Measurements from ENCODE around the gene SYNC. TPM values are rescaled to one million over a fixed set of nuclear protein-coding genes. Genes with fewer than 3 reads are reported as not detected.
A peak's percentile ranks its signal among the peaks of the same experiment; 100 is the strongest.

The SYNC gene
- total and polyA plus RNA-seq, 9 of the 15 experiments (the other 6 are each of a cell fraction or from before 2014, with no cell fraction given) = 0.49 to 1.1 (median 0.87) TPM

GRCh38 chr1:32716312-32717148, 14.0 kb upstream of the SYNC start (continued):
- TF ChIP-seq ZNF609 (CRISPR knock-in tag; IDR thresholded peaks at IDR 0.05; ENCODE audit: borderline replicate concordance) = 0 out of 2 replicates have a peak, but pooled peaks have one; percentile 57
- TF ChIP-seq, protein P1, sequence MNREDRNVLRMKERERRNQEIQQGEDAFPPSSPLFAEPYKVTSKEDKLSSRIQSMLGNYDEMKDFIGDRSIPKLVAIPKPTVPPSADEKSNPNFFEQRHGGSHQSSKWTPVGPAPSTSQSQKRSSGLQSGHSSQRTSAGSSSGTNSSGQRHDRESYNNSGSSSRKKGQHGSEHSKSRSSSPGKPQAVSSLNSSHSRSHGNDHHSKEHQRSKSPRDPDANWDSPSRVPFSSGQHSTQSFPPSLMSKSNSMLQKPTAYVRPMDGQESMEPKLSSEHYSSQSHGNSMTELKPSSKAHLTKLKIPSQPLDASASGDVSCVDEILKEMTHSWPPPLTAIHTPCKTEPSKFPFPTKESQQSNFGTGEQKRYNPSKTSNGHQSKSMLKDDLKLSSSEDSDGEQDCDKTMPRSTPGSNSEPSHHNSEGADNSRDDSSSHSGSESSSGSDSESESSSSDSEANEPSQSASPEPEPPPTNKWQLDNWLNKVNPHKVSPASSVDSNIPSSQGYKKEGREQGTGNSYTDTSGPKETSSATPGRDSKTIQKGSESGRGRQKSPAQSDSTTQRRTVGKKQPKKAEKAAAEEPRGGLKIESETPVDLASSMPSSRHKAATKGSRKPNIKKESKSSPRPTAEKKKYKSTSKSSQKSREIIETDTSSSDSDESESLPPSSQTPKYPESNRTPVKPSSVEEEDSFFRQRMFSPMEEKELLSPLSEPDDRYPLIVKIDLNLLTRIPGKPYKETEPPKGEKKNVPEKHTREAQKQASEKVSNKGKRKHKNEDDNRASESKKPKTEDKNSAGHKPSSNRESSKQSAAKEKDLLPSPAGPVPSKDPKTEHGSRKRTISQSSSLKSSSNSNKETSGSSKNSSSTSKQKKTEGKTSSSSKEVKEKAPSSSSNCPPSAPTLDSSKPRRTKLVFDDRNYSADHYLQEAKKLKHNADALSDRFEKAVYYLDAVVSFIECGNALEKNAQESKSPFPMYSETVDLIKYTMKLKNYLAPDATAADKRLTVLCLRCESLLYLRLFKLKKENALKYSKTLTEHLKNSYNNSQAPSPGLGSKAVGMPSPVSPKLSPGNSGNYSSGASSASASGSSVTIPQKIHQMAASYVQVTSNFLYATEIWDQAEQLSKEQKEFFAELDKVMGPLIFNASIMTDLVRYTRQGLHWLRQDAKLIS (CRISPR knock-in tag; IDR thresholded peaks at IDR 0.05) = no peak
- no peak for TF ChIP-seq CCAR2 (IDR thresholded peaks at IDR 0.05; ENCODE audit: low read depth, low read length)
- TF ChIP-seq, protein P2, sequence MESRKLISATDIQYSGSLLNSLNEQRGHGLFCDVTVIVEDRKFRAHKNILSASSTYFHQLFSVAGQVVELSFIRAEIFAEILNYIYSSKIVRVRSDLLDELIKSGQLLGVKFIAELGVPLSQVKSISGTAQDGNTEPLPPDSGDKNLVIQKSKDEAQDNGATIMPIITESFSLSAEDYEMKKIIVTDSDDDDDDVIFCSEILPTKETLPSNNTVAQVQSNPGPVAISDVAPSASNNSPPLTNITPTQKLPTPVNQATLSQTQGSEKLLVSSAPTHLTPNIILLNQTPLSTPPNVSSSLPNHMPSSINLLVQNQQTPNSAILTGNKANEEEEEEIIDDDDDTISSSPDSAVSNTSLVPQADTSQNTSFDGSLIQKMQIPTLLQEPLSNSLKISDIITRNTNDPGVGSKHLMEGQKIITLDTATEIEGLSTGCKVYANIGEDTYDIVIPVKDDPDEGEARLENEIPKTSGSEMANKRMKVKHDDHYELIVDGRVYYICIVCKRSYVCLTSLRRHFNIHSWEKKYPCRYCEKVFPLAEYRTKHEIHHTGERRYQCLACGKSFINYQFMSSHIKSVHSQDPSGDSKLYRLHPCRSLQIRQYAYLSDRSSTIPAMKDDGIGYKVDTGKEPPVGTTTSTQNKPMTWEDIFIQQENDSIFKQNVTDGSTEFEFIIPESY (CRISPR knock-in tag; IDR thresholded peaks at IDR 0.05) = no peak
- TF ChIP-seq NELFE (IDR thresholded peaks at IDR 0.05; ENCODE audit: insufficient read depth, insufficient read length) = no peak
- no peak for TF ChIP-seq TCFL5 (CRISPR knock-in tag; conservative IDR thresholded peaks at IDR 0.05)
- no peak for TF ChIP-seq ZNF184 (CRISPR knock-in tag; IDR thresholded peaks at IDR 0.05)
- TF ChIP-seq, protein P3, sequence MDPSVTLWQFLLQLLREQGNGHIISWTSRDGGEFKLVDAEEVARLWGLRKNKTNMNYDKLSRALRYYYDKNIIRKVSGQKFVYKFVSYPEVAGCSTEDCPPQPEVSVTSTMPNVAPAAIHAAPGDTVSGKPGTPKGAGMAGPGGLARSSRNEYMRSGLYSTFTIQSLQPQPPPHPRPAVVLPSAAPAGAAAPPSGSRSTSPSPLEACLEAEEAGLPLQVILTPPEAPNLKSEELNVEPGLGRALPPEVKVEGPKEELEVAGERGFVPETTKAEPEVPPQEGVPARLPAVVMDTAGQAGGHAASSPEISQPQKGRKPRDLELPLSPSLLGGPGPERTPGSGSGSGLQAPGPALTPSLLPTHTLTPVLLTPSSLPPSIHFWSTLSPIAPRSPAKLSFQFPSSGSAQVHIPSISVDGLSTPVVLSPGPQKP (CRISPR knock-in tag; IDR thresholded peaks at IDR 0.05) = no peak
- TF ChIP-seq SMAD1 (IDR thresholded peaks at IDR 0.05; ENCODE audit: low read depth, low read length, partially characterized antibody) = no peak
- no peak for TF ChIP-seq ZFP36 (IDR thresholded peaks at IDR 0.05; ENCODE audit: low read depth, low read length, partially characterized antibody)
- no peak for TF ChIP-seq BRD9 (IDR thresholded peaks at IDR 0.05; ENCODE audit: low read depth, partially characterized antibody)
- TF ChIP-seq ZNF707 (CRISPR knock-in tag; conservative IDR thresholded peaks at IDR 0.05) = no peak
- no peak for TF ChIP-seq L3MBTL2 (IDR thresholded peaks at IDR 0.05)
- TF ChIP-seq WHSC1 (IDR thresholded peaks at IDR 0.05; ENCODE audit: low read length) = no peak
- no peak for TF ChIP-seq BRD4 (IDR thresholded peaks at IDR 0.05)
- no peak for TF ChIP-seq ZZZ3 (IDR thresholded peaks at IDR 0.05)

Measured in K562 (cell line).